GM12878 (cell line): Measurements from ENCODE around the gene SLC25A42. TPM values are rescaled to one million over a fixed set of nuclear protein-coding genes. Genes with fewer than 3 reads are reported as not detected.
A peak's percentile ranks its signal among the peaks of the same experiment; 100 is the strongest.

Source experiments
- CREB1 ChIP-seq: IDR thresholded peaks from 2 replicates; pipeline ENCODE4 v1.6.1; 2012; ENCODE audit warnings: low read depth, mild to moderate bottlenecking, inconsistent platforms
- EZH2 ChIP-seq: IDR thresholded peaks from 2 replicates; pipeline ENCODE4 v1.6.1; 2012; ENCODE audit warnings: low read depth, mild to moderate bottlenecking, control low read depth, inconsistent platforms, low read length, borderline replicate concordance; ENCODE audit not compliant: control insufficient read depth
- GABPA ChIP-seq: IDR thresholded peaks from 2 replicates; pipeline ENCODE4 v1.6.1; 2014; ENCODE audit warnings: antibody characterized with exemption, low read depth, mild to moderate bottlenecking, inconsistent platforms
- MEF2B ChIP-seq: fragments of 450-650 bp; IDR thresholded peaks from 2 replicates; pipeline ENCODE4 v1.6.1; 2018; ENCODE audit warnings: mild to moderate bottlenecking, moderate library complexity; ENCODE audit not compliant: partially characterized antibody, poor library complexity, severe bottlenecking
- POLR2AphosphoS2 ChIP-seq: IDR thresholded peaks from 2 replicates; pipeline ENCODE4 v1.6.1; 2011; ENCODE audit warnings: low read depth, mild to moderate bottlenecking, low read length, improper control_type of control experiment, moderate library complexity
- RB1 ChIP-seq: fragments of 450-650 bp; formaldehyde crosslinking; IDR thresholded peaks from 2 replicates; pipeline ENCODE4 v1.6.1; 2017; ENCODE audit warnings: mild to moderate bottlenecking, borderline replicate concordance
- RELA ChIP-seq: fragments of 450-650 bp; IDR thresholded peaks from 2 replicates; pipeline ENCODE4 v1.8.0; 2014; ENCODE audit warnings: borderline replicate concordance; ENCODE audit not compliant: partially characterized antibody
- SIX5 ChIP-seq: IDR thresholded peaks from 2 replicates; pipeline ENCODE4 v1.6.1; 2011; ENCODE audit warnings: mild to moderate bottlenecking, low read depth, low read length, moderate library complexity; ENCODE audit not compliant: severe bottlenecking
- SP1 ChIP-seq: IDR thresholded peaks from one replicate; pipeline ENCODE4 v1.6.1; 2011; ENCODE audit warnings: low read depth, low read length
- TAF1 ChIP-seq: IDR thresholded peaks from 2 replicates; pipeline ENCODE4 v1.6.1; 2011; ENCODE audit warnings: mild to moderate bottlenecking, low read depth, low read length, borderline replicate concordance
- ZNF207 ChIP-seq: fragments of 450-650 bp; IDR thresholded peaks from 2 replicates; pipeline ENCODE4 v1.6.1; 2014; ENCODE audit warnings: antibody characterized with exemption, mild to moderate bottlenecking, borderline replicate concordance
- polyA plus RNA-seq, 11 experiments: library from polyadenylated mRNA; depleted of rRNA in 4 of 11; unstranded in 6 of 11; stranded (reverse) in 5 of 11; fragments of >200 nt; fragmentation: Nextera tagmentation in 4 of 11; fragmentation: Illumina TruSeq in 1 of 11; extraction: Ambion mirVana in 4 of 11; extraction: Trizol in 1 of 11; gene quantifications; 1 replicate in 1 of 11; 2 replicates in 10 of 11; pipeline versions ENCODE4 v1.2.1 to v1.2.3, GENCODE V29; 2011 to 2016; ENCODE audit warnings: inconsistent platforms in 2 of 11, missing spikeins in 2 of 11, low read depth in 1 of 11
- total RNA-seq, 4 experiments: library from RNA; depleted of rRNA in 3 of 4; stranded (reverse); fragments of >200 nt in 3 of 4; fragmentation: Illumina TruSeq in 1 of 4; extraction: Trizol in 1 of 4; gene quantifications; 2 replicates each; pipeline versions ENCODE4 v1.2.1 to v1.2.3, GENCODE V29; 2013 to 2021
- TF ChIP-seq, protein P1 (sequence below): fragments of 450-650 bp; IDR thresholded peaks from 2 replicates; pipeline ENCODE4 v1.6.1; 2016; ENCODE audit warnings: mild to moderate bottlenecking, moderate library complexity, borderline replicate concordance
- TF ChIP-seq, protein P2 (sequence below): IDR thresholded peaks from 2 replicates; pipeline ENCODE4 v1.6.1; 2011; ENCODE audit warnings: low read depth, mild to moderate bottlenecking, low read length, moderate library complexity, borderline replicate concordance; ENCODE audit errors: extremely low read depth
- TF ChIP-seq, protein P3 (sequence below): fragments of 150-350 bp; IDR thresholded peaks from 2 replicates; pipeline ENCODE4 v1.6.1; 2016; ENCODE audit warnings: low read depth, low read length
- TF ChIP-seq, protein P4 (sequence below): fragments of 450-650 bp; IDR thresholded peaks from 2 replicates; pipeline ENCODE4 v1.6.1; 2017; ENCODE audit warnings: mild to moderate bottlenecking, moderate library complexity

The SLC25A42 gene
- total and polyA plus RNA-seq, 10 of the 15 experiments (the other 5 are each of a cell fraction or from before 2014, with no cell fraction given): 0.24 to 19.2 (median 9.6) TPM

DNA sequence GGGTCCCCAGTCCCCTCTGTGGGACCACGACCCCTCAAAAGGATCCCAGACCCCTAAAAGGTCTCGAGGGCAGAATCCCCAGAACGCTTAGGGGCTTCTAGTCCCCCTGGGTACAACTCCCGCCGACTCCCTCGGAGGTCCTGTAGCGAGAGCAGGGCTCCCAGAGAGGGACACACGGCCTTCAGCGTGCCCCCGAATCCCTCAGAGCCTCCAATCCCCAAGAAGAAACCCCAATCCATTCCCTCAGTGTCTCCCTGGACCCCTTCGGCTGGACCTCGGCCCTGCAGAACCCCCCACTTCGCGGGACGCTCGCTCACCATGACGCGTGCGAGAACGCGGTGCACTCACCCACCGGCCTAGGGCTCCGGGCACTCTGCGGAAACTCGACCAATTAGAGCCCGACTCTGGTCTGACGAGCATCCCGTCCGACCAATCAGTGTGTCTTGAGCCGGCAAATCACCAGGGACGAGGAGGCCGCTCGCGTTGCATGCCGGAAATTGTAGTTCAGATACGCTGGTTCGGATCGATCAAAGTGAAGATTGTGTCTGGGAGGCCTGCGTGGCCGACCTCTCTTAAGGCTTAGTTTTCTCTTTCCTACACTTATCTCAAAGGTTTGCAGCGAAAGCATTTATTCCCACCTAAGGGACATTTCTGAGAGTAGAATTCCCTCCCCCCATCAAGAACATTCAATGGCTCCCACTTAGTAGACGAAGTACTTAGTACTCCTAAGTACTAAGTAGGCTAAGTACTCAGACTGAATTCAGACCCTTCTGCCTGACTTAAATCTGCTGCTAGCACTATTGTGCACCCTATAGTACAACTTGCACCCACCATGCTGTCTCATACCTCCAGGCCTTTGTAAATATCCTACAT is 74.6 kb downstream of the SLC25A42 start, which contains the start of gene TMEM161A (continued):
- TF ChIP-seq POLR2AphosphoS2 (0 out of 2 replicates have a peak, but pooled peaks have one; percentile 43), RELA (peak; percentile 10), TAF1 (peak; percentile 67; the same call in 1 of the 2 replicates), SP1 (peak; percentile 99), SIX5 (peak; percentile 88), MEF2B (peak; percentile 56), ZNF207 (0 out of 2 replicates have a peak, but pooled peaks have one; percentile 37), RB1 (no peak), EZH2 (no peak), GABPA (0 out of 2 replicates have a peak, but pooled peaks have one; percentile 52), CREB1 (peak; percentile 91)
- TF ChIP-seq, protein P1, sequence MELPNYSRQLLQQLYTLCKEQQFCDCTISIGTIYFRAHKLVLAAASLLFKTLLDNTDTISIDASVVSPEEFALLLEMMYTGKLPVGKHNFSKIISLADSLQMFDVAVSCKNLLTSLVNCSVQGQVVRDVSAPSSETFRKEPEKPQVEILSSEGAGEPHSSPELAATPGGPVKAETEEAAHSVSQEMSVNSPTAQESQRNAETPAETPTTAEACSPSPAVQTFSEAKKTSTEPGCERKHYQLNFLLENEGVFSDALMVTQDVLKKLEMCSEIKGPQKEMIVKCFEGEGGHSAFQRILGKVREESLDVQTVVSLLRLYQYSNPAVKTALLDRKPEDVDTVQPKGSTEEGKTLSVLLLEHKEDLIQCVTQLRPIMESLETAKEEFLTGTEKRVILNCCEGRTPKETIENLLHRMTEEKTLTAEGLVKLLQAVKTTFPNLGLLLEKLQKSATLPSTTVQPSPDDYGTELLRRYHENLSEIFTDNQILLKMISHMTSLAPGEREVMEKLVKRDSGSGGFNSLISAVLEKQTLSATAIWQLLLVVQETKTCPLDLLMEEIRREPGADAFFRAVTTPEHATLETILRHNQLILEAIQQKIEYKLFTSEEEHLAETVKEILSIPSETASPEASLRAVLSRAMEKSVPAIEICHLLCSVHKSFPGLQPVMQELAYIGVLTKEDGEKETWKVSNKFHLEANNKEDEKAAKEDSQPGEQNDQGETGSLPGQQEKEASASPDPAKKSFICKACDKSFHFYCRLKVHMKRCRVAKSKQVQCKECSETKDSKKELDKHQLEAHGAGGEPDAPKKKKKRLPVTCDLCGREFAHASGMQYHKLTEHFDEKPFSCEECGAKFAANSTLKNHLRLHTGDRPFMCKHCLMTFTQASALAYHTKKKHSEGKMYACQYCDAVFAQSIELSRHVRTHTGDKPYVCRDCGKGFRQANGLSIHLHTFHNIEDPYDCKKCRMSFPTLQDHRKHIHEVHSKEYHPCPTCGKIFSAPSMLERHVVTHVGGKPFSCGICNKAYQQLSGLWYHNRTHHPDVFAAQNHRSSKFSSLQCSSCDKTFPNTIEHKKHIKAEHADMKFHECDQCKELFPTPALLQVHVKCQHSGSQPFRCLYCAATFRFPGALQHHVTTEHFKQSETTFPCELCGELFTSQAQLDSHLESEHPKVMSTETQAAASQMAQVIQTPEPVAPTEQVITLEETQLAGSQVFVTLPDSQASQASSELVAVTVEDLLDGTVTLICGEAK: peak; percentile 60; the same call in 1 of the 2 replicates
- TF ChIP-seq, protein P2, sequence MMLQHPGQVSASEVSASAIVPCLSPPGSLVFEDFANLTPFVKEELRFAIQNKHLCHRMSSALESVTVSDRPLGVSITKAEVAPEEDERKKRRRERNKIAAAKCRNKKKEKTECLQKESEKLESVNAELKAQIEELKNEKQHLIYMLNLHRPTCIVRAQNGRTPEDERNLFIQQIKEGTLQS: no peak
- TF ChIP-seq, protein P3, sequence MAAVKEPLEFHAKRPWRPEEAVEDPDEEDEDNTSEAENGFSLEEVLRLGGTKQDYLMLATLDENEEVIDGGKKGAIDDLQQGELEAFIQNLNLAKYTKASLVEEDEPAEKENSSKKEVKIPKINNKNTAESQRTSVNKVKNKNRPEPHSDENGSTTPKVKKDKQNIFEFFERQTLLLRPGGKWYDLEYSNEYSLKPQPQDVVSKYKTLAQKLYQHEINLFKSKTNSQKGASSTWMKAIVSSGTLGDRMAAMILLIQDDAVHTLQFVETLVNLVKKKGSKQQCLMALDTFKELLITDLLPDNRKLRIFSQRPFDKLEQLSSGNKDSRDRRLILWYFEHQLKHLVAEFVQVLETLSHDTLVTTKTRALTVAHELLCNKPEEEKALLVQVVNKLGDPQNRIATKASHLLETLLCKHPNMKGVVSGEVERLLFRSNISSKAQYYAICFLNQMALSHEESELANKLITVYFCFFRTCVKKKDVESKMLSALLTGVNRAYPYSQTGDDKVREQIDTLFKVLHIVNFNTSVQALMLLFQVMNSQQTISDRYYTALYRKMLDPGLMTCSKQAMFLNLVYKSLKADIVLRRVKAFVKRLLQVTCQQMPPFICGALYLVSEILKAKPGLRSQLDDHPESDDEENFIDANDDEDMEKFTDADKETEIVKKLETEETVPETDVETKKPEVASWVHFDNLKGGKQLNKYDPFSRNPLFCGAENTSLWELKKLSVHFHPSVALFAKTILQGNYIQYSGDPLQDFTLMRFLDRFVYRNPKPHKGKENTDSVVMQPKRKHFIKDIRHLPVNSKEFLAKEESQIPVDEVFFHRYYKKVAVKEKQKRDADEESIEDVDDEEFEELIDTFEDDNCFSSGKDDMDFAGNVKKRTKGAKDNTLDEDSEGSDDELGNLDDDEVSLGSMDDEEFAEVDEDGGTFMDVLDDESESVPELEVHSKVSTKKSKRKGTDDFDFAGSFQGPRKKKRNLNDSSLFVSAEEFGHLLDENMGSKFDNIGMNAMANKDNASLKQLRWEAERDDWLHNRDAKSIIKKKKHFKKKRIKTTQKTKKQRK: peak; percentile 10; the same call in 1 of the 2 replicates
- TF ChIP-seq, protein P4, sequence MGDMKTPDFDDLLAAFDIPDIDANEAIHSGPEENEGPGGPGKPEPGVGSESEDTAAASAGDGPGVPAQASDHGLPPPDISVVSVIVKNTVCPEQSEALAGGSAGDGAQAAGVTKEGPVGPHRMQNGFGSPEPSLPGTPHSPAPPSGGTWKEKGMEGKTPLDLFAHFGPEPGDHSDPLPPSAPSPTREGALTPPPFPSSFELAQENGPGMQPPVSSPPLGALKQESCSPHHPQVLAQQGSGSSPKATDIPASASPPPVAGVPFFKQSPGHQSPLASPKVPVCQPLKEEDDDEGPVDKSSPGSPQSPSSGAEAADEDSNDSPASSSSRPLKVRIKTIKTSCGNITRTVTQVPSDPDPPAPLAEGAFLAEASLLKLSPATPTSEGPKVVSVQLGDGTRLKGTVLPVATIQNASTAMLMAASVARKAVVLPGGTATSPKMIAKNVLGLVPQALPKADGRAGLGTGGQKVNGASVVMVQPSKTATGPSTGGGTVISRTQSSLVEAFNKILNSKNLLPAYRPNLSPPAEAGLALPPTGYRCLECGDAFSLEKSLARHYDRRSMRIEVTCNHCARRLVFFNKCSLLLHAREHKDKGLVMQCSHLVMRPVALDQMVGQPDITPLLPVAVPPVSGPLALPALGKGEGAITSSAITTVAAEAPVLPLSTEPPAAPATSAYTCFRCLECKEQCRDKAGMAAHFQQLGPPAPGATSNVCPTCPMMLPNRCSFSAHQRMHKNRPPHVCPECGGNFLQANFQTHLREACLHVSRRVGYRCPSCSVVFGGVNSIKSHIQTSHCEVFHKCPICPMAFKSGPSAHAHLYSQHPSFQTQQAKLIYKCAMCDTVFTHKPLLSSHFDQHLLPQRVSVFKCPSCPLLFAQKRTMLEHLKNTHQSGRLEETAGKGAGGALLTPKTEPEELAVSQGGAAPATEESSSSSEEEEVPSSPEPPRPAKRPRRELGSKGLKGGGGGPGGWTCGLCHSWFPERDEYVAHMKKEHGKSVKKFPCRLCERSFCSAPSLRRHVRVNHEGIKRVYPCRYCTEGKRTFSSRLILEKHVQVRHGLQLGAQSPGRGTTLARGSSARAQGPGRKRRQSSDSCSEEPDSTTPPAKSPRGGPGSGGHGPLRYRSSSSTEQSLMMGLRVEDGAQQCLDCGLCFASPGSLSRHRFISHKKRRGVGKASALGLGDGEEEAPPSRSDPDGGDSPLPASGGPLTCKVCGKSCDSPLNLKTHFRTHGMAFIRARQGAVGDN: 0 out of 2 replicates have a peak, but pooled peaks have one; percentile 35
